Lower lobe of right lung (tissue), 2 donors: ENCODE measurements around the gene ZNF613. TPM values are rescaled to one million over a fixed set of nuclear protein-coding genes. Genes with fewer than 3 reads are reported as not detected.

Experiments
- ATAC-seq, 2 donors: fragments of 200-7000 bp; cut with Tn5 transposase; one replicate each; pipeline ENCODE4 v1.9.1; 2020 to 2022; ENCODE audit warnings: mild to moderate bottlenecking in 2 of 2, moderate library complexity in 2 of 2
- DNase-seq: peaks from one replicate; pipeline ENCODE4 v3.0.0-alpha.2; 2020
- H3K27ac ChIP-seq: fragments of 200-600 bp; one replicate; pipeline ENCODE4 v1.8.0; 2022
- H3K27me3 ChIP-seq: fragments of 200-600 bp; one replicate; pipeline ENCODE4 v1.8.0; 2022; ENCODE audit warnings: low read depth
- H3K36me3 ChIP-seq: fragments of 200-600 bp; one replicate; pipeline ENCODE4 v1.8.0; 2022; ENCODE audit warnings: mild to moderate bottlenecking
- H3K4me1 ChIP-seq: fragments of 200-600 bp; one replicate; pipeline ENCODE4 v1.8.0; 2022
- H3K4me3 ChIP-seq: fragments of 200-600 bp; one replicate; pipeline ENCODE4 v1.8.0; 2022; ENCODE audit warnings: mild to moderate bottlenecking
- H3K9me3 ChIP-seq: fragments of 200-600 bp; one replicate; pipeline ENCODE4 v1.8.0; 2022
- CTCF ChIP-seq: fragments of 200-600 bp; IDR thresholded peaks from one replicate; pipeline ENCODE4 v1.8.0; 2022; ENCODE audit warnings: antibody characterized with exemption, mild to moderate bottlenecking
- intact Hi-C: fragments of 100-400 bp; cut with DNase I; formaldehyde crosslinking; loops from one replicate; pipeline ENCODE4 v1.11.0; 2022
- total RNA-seq: library from RNA; stranded (reverse); fragmentation: NEBNext Ultra II Directional; extraction: Animal tissue kit (Norgen Biotek cat#: 25700); gene quantifications from one replicate; pipeline ENCODE4 v1.2.1, GENCODE V29; 2021
- donor health status: DM: no; HTN: yes; CAD: no; lungs with severe emphysema.

The ZNF613 gene
- total RNA-seq, 1 donor from 2014 or later, result 7.9 TPM

- intact Hi-C loops, result no loop called here
- no peaks in the 10 kb centered on the region for H3K27me3 ChIP-seq
- H3K4me3 ChIP-seq, result no peak overlapping the region
- H3K36me3 ChIP-seq, result no peaks in the 10 kb centered on the region
- no peak for TF ChIP-seq CTCF
- no peak for ATAC-seq
- H3K4me1 ChIP-seq, result no peaks in the 10 kb centered on the region
- H3K27ac ChIP-seq, result no peak overlapping the region
- H3K9me3 ChIP-seq, result peaks cover 71% of the 10 kb centered on the region
- no peak for DNase-seq
Observed at GRCh38 chr19:51915324-51915867, 11.9 kb upstream of the ZNF613 start.

- DNase-seq, result no peak
- Histone ChIP-seq H3K9me3 (peaks cover 79% of the 10 kb centered on the region), H3K36me3 (no peaks in the 10 kb centered on the region), H3K4me1 (no peaks in the 10 kb centered on the region), H3K27me3 (no peaks in the 10 kb centered on the region), H3K27ac (no peak overlapping the region), H3K4me3 (no peak overlapping the region)
- intact Hi-C loops, result no loop called here
- TF ChIP-seq CTCF, result no peak
- ATAC-seq, result no peak
Observed at GRCh38 chr19:51916167-51916566, 11.1 kb upstream of the ZNF613 start.

GRCh38 chr19:51919606-51920005 is 7.7 kb upstream of the ZNF613 start:
- H3K36me3 ChIP-seq, result no peaks in the 10 kb centered on the region
- H3K9me3 ChIP-seq, result peaks cover 87% of the 10 kb centered on the region
- intact Hi-C loops, result no loop called here
- H3K4me1 ChIP-seq, result no peaks in the 10 kb centered on the region
- H3K27ac ChIP-seq, result no peak overlapping the region
- DNase-seq (no peak), ATAC-seq (no peak)
- no peaks in the 10 kb centered on the region for H3K27me3 ChIP-seq
- H3K4me3 ChIP-seq, result no peak overlapping the region
- no peak for TF ChIP-seq CTCF

GRCh38 chr19:51921949-51922348 is 5.3 kb upstream of the ZNF613 start:
- intact Hi-C loops, result no loop called here
- Histone ChIP-seq H3K36me3 (no peaks in the 10 kb centered on the region), H3K4me1 (no peaks in the 10 kb centered on the region), H3K4me3 (no peak overlapping the region), H3K27me3 (no peaks in the 10 kb centered on the region), H3K9me3 (peaks cover 63% of the 10 kb centered on the region), H3K27ac (no peak overlapping the region)
- TF ChIP-seq CTCF, result no peak
- DNase-seq, result no peak
- ATAC-seq, result no peak

- ATAC-seq, result peak in 1 of 2 donors; percentile 17
- Histone ChIP-seq H3K4me1 (peaks cover 9% of the 10 kb centered on the region), H3K36me3 (peaks cover 18% of the 10 kb centered on the region), H3K4me3 (peak overlapping the region; percentile 85), H3K9me3 (peaks cover 25% of the 10 kb centered on the region), H3K27me3 (no peaks in the 10 kb centered on the region), H3K27ac (peak overlapping the region; percentile 83)
- TF ChIP-seq CTCF, result no peak
- intact Hi-C loops, result no loop called here
- DNase-seq, result no peak
Observed at GRCh38 chr19:51926426-51926783, 867 bp upstream of the ZNF613 start.

- Histone ChIP-seq H3K27ac (peak overlapping the region; percentile 83), H3K4me1 (peaks cover 9% of the 10 kb centered on the region), H3K4me3 (peak overlapping the region; percentile 85), H3K27me3 (no peaks in the 10 kb centered on the region), H3K9me3 (peaks cover 24% of the 10 kb centered on the region), H3K36me3 (peaks cover 25% of the 10 kb centered on the region)
- no peak for TF ChIP-seq CTCF
- intact Hi-C loops, result no loop called here
- no peak for DNase-seq
- no peak for ATAC-seq
Observed at GRCh38 chr19:51927859-51928258, 587 bp downstream of the ZNF613 start.
